ENCODE results near the gene MOB3B. TPM values are rescaled to one million over a fixed set of nuclear protein-coding genes. Genes with fewer than 3 reads are reported as not detected.

MOB3B gene
- polyA plus RNA-seq, 2 of the 4 experiments (the other 2 are of a cell fraction) = 6.0 to 6.4 TPM

DNA sequence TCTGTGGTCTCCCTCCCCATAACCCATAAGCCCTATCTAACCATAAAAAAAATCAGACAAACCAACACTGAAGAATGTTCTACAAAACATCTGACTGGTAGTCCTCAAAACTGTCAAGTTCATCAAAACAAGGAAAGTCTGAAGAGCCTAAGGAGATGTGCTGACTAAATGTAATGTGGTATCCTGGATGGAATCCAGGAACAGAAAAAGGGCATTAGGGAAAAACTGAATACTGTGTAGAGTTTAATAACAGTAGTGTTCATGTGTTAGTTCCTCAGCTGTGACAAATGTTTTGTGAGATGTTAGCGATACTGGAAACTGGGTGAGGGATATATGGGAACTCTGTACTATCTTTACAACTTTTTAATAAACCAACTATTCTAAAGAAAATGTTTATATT is 157.0 kb downstream of the MOB3B start:
- POLR2A ChIA-PET = no interaction called here
- Histone ChIP-seq H3K27ac (peak overlapping the region; percentile 58 to 69; a peak in 4 of 6 replicates), H3K4me2 (peak overlapping the region; percentile 66; the same call in 2 of the 3 replicates), H3K4me1 (peaks cover 36% of the 10 kb centered on the region), H3K4me3 (no peak overlapping the region), H3K9me3 (no peaks in the 10 kb centered on the region)
- CTCF ChIA-PET = interaction anchor here (1.0 to 2.4 kb wide), 3 partner anchors 23 to 157 kb away, joined by 3 to 12 read pairs (median 3); partner anchors contain the start of gene MOB3B
- no peak for FAIRE-seq
- no peak for DNase-seq (ENCODE audit: low read depth in 1 of 2, low spot score in 1 of 2)
- WGBS (ENCODE audit: missing lambda C conversion rate) = 88% methylated on average over 1 of the region's 1 CpG
- TF ChIP-seq HOXB13 (CRISPR knock-in tag; IDR thresholded peaks at IDR 0.05; ENCODE audit: low read depth) (no peak), JUNB (IDR thresholded peaks at IDR 0.05) (no peak), RCOR1 (IDR thresholded peaks at IDR 0.05; ENCODE audit: low read depth, low read length) (no peak), FOXS1 (CRISPR knock-in tag; IDR thresholded peaks at IDR 0.05) (no peak), MAZ (IDR thresholded peaks at IDR 0.05; ENCODE audit: borderline replicate concordance, low read depth, low read length) (no peak), CHD4 (IDR thresholded peaks at IDR 0.05; ENCODE audit: borderline replicate concordance) (no peak), CBX8 (IDR thresholded peaks at IDR 0.05) (no peak), RARB (CRISPR knock-in tag; IDR thresholded peaks at IDR 0.05) (no peak)
- TF ChIP-seq, protein P1, sequence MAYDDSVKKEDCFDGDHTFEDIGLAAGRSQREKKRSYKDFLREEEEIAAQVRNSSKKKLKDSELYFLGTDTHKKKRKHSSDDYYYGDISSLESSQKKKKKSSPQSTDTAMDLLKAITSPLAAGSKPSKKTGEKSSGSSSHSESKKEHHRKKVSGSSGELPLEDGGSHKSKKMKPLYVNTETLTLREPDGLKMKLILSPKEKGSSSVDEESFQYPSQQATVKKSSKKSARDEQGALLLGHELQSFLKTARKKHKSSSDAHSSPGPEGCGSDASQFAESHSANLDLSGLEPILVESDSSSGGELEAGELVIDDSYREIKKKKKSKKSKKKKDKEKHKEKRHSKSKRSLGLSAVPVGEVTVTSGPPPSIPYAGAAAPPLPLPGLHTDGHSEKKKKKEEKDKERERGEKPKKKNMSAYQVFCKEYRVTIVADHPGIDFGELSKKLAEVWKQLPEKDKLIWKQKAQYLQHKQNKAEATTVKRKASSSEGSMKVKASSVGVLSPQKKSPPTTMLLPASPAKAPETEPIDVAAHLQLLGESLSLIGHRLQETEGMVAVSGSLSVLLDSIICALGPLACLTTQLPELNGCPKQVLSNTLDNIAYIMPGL (CRISPR knock-in tag; IDR thresholded peaks at IDR 0.05; ENCODE audit: borderline replicate concordance) = no peak
- TF ChIP-seq, protein P2, sequence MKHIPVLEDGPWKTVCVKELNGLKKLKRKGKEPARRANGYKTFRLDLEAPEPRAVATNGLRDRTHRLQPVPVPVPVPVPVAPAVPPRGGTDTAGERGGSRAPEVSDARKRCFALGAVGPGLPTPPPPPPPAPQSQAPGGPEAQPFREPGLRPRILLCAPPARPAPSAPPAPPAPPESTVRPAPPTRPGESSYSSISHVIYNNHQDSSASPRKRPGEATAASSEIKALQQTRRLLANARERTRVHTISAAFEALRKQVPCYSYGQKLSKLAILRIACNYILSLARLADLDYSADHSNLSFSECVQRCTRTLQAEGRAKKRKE (CRISPR knock-in tag; IDR thresholded peaks at IDR 0.05; ENCODE audit: low read depth) = no peak
- TF ChIP-seq, protein P3, sequence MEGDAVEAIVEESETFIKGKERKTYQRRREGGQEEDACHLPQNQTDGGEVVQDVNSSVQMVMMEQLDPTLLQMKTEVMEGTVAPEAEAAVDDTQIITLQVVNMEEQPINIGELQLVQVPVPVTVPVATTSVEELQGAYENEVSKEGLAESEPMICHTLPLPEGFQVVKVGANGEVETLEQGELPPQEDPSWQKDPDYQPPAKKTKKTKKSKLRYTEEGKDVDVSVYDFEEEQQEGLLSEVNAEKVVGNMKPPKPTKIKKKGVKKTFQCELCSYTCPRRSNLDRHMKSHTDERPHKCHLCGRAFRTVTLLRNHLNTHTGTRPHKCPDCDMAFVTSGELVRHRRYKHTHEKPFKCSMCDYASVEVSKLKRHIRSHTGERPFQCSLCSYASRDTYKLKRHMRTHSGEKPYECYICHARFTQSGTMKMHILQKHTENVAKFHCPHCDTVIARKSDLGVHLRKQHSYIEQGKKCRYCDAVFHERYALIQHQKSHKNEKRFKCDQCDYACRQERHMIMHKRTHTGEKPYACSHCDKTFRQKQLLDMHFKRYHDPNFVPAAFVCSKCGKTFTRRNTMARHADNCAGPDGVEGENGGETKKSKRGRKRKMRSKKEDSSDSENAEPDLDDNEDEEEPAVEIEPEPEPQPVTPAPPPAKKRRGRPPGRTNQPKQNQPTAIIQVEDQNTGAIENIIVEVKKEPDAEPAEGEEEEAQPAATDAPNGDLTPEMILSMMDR (IDR thresholded peaks at IDR 0.05) = no peak
- ATAC-seq = no peak

DNA sequence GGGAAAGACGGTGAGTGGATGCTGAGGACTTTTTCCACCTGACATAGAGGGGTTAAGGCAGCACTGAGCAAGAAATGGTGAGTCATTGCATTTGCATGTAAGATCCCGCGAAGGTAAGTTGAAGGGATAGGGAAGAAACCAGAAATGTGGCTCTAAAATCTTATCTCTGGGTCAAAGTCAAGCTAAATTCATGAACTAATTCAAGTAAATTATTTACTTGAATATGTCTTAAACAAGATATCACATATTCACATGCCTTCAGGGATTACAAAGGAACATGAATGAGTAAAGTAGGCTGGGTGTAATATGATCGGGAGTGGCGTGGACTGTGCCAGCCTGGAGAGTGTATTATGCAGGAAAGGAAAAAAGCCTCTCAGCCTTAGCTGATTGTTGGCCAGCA is 158.2 kb downstream of the MOB3B start:
- H3K4me2 ChIP-seq = peak overlapping the region; percentile 66
- peaks cover 25% of the 10 kb centered on the region for H3K4me1 ChIP-seq
- DNase-seq (ENCODE audit: low read depth in 1 of 2, low spot score in 1 of 2) (peak; percentile 41 to 67), FAIRE-seq (no peak), ATAC-seq (peak; percentile 88 to 94)
- TF ChIP-seq, protein P3 (IDR thresholded peaks at IDR 0.05) = no peak
- TF ChIP-seq POLR2AphosphoS2 (conservative IDR thresholded peaks at IDR 0.05; ENCODE audit: low read length) = no peak
- no peak for TF ChIP-seq CBX2 (IDR thresholded peaks at IDR 0.05; ENCODE audit: borderline replicate concordance, low read depth)
- TF ChIP-seq MAFK (IDR thresholded peaks at IDR 0.05; ENCODE audit: partially characterized antibody) = peak; percentile 9
- TF ChIP-seq JUNB (IDR thresholded peaks at IDR 0.05) = 0 out of 2 replicates have a peak, but pooled peaks have one; percentile 33
- TF ChIP-seq FOSL2 (IDR thresholded peaks at IDR 0.05) = 0 out of 2 replicates have a peak, but pooled peaks have one; percentile 39
- peak; percentile 69 for TF ChIP-seq FOSL2 (CRISPR knock-in tag; IDR thresholded peaks at IDR 0.05)
- no peak for TF ChIP-seq HDAC2 (IDR thresholded peaks at IDR 0.05)
- H3K4me3 ChIP-seq = no peak overlapping the region
- H3K9me3 ChIP-seq = no peaks in the 10 kb centered on the region
- ChIA-PET POLR2A (no interaction called here), CTCF (interaction anchor here (1.2 to 2.4 kb wide), 3 partner anchors 9 to 158 kb away, joined by 3 to 12 read pairs (median 3); partner anchors contain the start of gene MOB3B)
- WGBS (ENCODE audit: missing lambda C conversion rate) = 6% methylated on average over 5 of the region's 5 CpGs
- H3K27ac ChIP-seq = peak overlapping the region; percentile 58 to 69
